HG02885 (cell line): ENCODE results near the gene DLL1.
"Not testable (repeated sequence)": the region's sequence is repeated elsewhere in the genome, so short reads cannot be mapped to it uniquely, and the experiment has no call there.

Source experiments
- ATAC-seq: cut with Tn5 transposase; IDR thresholded peaks from one replicate; pipeline ENCODE4 v1.9.1; 2021; ENCODE audit warnings: mild to moderate bottlenecking; ENCODE audit not compliant: unreplicated experiment, poor library complexity

The DLL1 gene

DNA sequence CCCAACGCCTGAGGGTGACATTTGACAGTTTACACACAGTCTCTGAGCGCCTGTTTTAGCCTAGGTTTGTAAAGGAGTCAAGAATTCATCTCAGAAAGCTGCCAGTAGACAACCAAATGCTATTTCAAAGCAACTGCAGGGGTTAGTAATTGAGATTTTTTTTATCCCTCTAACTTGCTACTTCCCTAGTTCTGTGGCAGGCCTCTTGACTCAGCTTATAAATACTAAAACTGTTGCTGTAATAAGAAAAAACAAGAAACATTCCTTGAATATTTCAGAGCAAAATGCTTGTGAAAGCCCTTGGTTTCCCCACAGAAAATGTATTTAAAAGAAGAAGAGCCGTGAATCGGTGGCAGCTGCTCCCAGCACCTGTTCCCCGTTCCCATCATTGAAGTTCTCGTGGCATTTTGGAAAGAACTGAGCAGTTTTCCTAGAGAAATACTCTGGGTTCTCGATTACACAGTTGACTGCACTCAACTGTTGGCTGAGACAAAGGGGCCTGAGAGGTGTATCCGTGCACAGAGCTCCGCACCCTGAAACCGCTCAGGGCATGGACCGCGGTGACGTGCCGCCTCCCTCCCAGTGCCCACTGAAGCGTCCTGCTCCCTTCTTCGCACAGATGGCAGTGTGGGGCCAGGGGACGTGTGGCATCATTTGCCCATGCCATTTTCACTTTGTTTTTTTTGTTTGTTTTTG is 20.9 kb downstream of the DLL1 start:
- no peak for ATAC-seq

DNA sequence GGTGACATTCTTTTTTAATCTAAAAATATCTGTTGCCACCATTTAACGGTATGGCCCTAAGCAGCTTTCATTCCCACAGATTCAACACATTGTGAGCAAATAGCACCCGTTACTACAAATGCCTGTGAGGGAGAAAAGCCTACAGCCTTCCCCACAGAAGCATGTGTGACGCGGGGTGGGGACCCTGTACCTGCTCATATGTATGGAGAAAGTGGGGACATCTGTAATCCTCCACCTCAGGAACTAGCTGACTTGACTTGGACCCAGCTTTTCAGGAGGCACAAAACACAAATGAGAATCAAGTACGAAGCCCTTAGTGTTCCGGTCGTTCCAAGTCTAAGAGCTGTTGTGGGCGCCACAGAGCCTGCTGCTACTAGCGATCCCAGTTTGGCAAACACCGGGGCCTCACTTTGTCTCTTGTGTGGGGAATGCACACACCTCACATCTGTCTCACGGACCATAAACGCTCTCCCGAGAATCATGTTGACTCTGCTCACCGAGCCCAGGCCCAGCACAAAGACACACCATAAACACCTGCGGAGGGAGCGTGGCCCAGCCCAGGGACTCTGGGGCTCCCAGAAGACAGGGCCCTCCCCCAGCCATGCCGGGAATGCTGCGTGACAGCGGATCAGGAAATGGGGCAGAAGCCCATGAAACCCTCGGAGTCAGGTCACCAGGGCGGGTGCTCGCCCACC is 21.6 kb downstream of the DLL1 start:
- ATAC-seq = no peak

DNA sequence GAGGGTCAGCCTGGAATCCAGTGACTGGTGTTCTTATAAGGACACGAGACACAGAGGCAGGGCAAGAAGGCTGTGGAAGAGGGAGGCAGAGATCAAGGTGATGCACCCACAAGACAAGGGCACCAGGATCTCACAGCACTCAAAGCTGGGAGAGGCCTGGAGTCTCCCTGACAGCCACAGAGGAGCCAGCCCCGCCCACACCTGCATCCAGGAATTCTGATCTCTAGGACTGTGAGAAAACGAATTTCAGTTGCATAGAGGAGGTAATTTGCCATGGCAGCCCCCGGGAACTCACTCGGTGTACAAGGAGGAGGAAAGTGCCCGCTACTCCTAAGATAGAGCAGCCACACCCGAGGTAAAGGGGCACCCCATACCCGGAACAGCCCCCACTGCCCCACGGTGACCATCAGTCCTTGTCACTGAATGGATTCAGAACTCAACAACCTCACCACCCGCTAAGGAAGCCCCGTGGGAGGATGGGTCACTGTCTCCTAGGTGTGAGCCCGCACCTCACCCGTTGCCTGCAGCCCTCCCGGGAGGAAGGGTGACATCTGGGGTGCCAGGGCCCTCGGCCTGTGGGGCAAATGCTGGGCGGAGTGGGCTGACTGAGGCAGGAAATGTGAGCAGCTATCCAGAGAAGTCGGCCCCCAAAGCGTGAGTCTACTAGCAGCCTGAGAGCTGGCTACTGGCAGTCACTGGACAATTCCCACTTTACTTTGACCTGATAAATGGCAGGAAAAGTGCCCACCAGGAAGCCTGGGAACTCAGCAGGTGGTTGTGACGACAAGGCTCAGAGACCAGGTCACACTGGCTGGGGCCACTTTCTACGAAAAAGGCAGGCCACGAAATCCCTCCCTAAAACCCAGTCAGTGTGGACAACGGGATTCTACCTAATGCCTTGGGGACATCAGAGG is 22.4 kb downstream of the DLL1 start:
- ATAC-seq = no peak

DNA sequence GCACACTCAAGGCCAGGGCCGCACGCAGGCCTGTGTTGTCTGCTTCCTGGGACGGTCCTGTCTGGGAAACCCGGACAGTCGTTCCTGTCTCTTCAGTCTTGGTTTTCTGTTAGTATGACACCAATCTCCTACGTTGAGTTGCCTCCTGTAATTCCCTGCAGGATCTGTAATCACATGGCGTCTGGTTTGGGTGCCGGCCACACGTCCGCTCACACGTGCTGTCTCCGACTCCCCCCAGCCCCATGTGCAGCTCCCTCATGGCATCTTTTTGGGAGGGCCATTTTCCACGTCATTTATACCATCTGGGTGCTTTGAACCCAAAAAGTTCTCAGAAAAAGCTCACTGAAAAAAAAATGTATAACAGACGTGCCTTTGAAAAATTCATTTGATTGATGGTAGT is 23.2 kb downstream of the DLL1 start:
- no peak for ATAC-seq

DNA sequence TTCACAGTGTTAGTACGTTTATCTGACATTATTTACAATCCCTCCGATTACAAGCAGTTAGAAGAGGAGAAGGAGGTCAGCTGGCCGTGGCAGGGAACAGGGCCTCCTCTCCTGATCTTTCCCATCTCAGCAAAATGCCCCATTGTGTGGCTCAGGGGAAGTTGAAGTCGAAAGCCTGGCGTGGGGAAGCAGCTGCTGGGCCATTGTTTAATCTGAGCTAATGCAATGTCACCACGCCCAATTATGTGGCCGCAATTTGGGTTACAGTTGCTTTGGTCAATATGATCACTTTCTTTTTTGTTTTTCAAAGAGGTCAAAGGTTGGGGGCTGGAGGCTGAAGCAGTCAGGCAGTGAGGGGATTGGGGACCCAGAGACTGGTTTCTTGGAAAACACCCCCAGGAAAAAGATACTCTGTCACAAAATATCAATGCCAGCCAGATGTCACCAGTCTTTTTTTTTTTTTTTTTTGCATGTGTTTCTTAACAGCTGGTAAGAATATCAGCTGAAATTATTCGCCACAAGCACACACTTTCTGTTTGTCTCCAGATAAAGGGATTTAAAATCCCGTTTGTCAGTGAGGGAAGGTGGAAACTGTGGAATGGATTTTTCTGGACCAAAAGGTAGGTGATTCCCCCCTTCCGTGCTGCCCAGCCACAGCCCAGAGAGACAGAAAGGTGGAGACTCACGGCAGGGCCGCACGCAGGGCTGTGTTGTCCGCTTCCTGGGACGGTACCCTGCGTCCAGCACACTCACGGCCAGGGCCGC is 24.6 kb downstream of the DLL1 start:
- no peak for ATAC-seq

DNA sequence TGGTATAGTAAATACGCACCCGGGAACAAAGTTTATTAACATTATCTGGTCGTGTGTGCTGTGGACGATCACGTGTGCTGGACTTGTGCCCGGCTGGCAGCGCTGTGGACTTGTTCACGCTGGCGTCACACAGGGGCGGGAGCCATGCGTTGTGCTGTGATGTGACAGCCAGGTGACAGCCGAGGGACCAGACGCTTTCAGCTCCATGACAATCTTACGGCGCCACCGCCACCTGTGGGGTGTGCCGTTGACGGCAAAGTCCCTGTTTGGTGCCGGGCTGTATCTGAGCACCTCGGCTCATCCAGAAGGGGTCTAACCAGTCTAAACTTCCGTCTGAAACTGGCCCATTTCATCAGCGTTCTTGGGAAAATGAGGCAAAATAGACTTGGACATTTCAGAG is 25.2 kb downstream of the DLL1 start:
- no peak for ATAC-seq

DNA sequence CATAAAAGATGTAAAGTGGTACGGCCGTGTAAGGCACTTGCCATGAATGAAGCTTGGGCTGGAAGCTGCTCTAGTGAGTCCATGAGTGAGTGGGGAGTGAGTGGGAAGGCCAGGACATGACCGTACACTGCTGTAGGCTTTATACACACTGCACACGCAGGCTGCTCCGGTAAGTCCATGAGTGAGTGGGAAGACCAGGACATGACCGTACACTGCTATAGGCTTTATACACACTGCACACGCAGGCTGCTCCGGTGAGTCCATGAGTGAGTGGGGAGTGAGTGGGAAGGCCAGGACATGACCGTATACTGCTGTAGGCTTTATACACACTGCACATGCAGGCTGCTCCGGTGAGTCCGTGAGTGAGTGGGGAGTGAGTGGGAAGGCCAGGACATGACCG is 26.2 kb downstream of the DLL1 start:
- ATAC-seq = not testable (repeated sequence)

DNA sequence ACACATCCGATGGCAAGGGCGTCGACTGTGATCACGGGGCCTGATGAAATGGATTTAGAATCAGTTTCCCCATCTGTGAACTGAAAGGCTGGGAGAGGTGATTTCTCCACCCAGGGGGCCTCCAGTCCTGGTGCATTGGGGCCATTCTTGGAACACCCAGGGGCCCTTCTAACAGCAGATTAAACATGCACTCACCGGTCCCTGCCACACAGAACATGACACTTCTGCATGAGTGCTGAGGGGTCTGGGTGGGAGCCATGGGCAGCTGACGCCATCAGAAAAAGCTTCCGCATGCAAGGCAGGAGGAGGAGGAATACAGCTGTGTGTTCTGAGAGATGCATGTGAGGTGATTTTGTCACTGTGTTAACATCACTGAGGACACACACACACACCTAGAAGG is 26.8 kb downstream of the DLL1 start:
- ATAC-seq = no peak

DNA sequence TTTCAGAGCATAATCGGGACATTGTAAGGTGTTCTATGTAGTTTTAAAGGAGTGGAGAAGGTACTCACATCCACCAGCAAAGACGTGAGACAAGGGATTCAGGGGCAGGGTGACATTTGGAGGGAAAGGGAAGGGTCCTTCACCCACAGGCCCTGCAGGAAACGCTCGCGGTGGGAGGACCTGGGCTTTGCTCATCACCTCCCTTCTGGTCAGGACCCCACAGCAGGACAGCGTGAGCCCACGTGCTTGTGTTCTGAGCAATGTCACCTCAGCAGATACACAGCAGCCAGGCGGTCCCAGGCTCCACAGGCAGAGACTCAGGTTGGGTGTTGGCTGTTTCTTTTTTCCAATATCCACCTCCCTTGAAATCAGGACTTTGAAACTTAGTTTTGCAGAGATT is 27.5 kb downstream of the DLL1 start:
- no peak for ATAC-seq

DNA sequence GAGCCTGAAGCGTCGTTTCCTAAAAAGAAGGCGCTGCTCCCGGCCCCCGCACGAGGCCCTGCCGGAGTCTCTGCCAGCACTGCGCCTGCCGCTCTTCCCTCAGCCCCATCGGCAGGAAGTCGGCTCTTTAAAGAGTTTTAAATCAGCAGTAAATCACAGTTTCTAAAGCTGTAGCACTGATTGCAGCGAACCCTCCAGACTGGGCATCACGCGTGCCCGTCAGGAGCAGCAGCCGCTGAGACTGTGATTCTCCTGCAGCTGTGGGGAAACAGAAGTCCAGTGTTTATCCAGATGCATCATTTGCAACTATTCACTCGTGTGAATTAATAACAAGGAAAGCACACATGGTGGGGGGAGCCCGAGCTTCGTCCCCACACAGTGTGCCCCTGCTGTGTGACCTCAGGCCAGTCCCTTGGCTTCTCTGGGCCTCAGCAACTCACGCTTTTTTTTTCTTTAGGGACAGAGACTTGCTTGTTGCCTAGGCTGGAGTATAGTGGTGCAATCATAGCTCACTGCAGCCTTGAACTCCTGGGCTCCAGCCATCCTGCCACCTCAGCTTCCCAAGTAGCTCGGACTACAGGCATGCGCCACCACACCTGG is 28.3 kb downstream of the DLL1 start:
- no peak for ATAC-seq

DNA sequence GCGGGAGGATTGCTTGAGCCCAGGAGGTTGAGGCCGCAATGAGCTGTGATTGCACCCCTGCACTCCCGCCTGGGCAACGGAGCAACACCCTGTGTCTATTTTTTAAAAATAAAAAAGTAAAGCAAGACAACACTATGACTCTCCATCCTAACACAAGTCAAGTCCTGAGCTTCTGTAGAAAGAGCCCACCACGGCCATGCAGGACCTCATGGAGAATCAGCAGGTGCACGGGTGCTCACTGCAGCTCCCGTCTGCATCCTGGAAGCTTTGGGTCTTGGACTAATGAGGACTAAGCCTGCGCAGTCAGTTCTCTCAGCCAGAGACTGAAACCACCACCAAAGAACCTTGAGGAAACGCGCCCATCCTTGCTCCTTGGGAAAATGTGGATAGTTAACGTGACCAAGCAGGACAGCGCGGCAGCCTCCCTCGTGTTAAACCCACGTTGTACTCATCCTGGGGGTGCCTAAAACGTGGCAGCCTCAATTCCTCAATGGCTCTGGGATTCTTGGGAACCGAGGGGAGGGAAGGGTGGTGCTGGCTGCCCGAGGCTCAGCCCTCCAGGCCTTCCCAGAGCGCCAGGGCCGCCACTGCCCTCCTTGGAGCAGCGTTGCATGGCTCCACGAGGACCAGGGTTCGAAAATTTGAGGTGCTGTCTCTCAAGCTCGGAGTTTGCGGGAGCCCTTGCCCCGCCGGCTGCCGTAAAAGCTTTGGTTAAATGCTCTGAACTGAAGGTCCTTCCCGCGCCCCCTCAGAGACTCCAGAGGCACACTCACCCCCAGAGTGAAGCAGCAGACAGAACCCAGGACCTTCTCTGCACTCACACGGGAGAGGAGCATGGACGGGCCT is 29.0 kb downstream of the DLL1 start:
- ATAC-seq = no peak

DNA sequence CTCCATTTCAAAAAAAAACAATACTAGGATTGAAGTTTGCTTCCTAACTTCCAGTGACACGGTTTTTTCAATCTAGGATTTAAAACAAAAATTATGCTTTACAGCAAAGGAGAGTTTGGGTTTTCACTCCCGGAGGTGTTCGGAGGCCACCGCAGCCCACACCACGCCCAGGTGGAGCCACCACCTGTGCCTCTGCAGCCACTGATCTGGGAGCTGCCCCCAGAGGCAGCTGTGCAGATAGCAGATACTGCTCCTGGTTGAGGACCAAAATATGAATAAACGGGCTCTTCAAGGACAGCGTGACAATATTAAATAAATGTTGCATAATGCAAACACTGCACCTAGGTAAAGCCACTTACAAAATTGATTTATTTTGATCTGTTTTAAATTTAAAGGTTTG is 30.2 kb downstream of the DLL1 start:
- no peak for ATAC-seq

DNA sequence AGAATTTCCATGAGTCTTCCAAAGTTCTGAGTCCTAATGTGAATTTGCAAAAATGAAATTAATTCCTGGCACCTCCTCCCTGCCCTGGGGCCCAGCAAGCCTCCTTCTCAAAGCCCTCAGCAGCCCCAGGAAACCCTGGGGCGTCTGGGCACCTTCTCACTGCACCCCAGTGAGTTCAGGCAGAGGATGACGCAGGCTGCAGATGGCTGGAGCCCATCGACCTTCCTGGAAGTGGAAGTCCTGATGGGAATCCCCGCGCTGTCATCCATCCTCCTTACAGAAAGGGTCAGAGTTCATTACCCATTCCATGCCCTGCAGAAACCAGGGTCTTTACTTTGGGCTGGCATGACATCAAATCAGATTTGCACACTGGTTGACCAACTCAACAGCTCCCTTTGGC is 31.6 kb downstream of the DLL1 start:
- ATAC-seq = no peak

DNA sequence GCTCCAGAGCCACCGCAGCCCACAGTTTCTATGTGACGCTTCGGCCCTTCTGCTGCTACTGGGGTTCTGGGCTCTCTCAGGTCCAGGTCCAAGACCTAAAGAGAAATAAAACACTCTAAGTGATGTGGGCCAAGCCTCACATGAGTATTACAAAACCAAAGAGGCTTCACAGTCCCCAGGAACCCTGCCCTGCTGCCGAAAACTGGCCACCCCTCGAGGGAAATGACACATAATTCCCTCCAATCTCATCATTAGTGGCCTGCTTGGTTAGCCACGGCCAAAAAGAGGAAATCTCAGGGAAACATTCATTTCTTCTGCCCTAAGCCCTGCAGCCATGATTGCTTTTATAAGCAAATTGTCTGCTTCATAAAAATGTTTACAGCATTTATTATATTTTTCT is 32.5 kb downstream of the DLL1 start:
- no peak for ATAC-seq

DNA sequence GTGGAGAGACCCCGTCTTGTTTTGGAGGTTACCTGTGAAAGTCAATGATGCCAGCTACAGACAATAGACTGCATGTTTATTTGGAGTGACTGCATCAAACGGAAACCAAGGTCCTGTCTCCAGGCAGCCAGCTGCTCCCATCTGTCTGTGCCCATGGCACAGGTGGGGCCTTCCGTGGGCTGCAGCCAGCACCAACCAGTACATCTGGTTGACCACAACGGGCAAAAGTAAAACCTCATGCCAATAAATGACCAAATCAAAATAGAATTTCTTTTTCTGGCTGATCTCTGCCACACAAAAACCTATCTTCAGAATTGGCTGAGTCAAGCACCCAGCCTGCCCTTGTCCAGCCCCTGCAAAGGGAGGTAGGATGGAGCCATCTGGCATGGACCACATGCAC is 33.5 kb downstream of the DLL1 start:
- ATAC-seq = no peak

DNA sequence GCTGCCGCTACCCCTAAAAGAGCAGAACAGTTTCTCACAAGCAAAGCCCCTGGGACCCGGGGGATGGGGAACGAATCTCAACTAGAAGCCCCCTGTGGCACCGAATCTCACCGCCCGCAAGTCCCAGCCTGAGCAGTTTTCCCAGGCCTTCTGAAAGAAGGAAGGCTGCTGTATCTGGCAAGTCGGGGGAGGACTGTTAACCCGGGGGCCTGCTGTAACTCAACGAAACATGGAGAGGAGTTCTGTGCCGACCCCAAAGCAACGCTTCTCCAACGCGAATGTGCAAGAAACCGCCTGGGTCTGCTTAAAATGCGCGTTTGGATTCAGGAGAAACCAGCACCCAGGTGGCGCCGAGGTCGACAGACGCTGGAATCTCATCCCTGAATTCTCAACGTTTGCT is 34.2 kb downstream of the DLL1 start:
- ATAC-seq = no peak

DNA sequence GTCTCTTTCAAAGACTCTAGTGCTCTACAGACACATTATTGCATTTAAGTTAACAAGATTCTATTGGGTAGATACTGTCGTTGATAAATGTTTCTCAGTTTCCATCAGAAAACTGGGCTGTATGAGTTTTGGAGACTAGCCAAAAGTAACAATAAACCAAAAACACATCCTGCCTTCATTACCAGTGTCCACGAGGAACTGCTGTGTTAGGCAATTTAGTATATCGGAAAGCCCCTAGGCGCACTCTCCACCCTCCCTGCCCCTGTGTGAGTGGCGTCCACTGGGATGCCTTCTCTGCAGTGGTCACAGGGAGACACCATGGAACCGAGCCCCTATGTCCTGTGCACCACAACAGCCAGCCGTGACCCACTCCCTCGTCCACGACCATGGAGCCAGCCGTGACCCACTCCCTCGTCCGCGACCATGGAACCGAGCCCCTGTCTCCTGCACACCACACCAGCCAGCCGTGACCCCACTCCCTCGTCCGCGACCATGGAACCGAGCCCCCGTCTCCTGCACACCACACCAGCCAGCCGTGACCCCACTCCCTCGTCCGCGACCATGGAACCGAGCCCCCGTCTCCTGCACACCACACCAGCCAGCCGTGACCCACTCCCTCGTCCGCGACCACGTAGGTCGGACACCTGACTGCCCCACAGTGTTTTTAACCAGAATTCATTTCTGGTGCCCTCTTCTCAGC is 35.3 kb downstream of the DLL1 start:
- ATAC-seq = no peak

DNA sequence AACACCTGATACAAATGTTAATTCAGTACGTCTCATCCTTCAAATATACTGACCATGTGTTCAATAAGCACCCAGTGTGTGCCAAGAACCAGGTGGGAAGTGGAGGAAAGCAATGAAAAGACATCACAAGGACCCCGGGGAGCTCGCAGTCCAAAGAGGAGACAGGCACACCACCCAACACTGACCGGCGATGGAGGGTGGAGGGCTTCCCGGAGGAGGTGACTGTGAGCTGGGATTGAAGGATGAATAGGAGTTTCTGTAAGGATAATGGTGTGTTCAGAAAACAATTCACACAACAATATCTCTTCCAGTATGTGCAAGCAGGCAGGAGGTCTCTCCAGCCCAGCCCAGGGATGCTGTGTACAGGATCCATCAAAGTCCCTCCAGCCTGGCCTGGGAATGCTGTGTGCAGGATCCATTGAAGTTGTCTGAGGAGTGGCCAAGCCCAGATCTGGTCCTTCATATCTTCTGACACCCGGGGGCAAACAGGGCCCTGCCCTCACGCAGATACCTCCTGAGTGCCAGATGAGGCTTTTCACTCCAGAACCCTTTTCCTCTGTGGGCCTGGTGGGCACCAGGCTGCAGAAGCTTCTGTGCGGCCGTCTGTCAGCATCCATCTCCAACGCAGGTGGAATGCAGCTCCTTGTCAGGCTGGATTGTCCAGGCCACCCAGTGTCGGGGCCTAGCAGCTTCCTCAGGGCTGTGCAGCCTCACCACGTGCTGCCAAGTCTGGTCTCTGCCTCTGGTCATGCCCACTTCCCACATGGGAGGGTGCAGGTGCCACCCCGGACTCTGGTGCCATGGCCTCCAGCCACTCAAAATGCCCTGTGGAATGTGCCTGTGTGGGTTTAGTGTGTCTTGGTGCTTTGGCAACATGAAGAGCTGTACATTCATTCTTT is 36.3 kb downstream of the DLL1 start:
- no peak for ATAC-seq
